Adipocyte (in vitro differentiated cells): ENCODE data around the gene FLT3.
A peak's percentile ranks its signal among the peaks of the same experiment; 100 is the strongest.

Experiments
- DNase-seq: peaks from one replicate; pipeline ENCODE4 v3.0.0-alpha.2; 2015; ENCODE audit warnings: low read depth
- H3K27me3 ChIP-seq: replicated peaks from 2 replicates; pipeline ENCODE4 v1.7.0; 2013; ENCODE audit warnings: mild to moderate bottlenecking, low read length, moderate library complexity; ENCODE audit not compliant: control insufficient read depth, insufficient read depth
- H3K36me3 ChIP-seq: 2 replicates; pipeline ENCODE4 v1.7.0; 2013; ENCODE audit warnings: low read length, mild to moderate bottlenecking, moderate library complexity; ENCODE audit not compliant: control insufficient read depth, insufficient read depth, severe bottlenecking
- H3K4me1 ChIP-seq: 2 replicates; pipeline ENCODE4 v1.7.0; 2013; ENCODE audit warnings: mild to moderate bottlenecking, low read length, moderate library complexity; ENCODE audit not compliant: control insufficient read depth, insufficient read depth
- H3K4me3 ChIP-seq: 2 replicates; pipeline ENCODE4 v1.7.0; 2013; ENCODE audit warnings: mild to moderate bottlenecking, low read length, moderate library complexity
- H3K9ac ChIP-seq: 2 replicates; pipeline ENCODE4 v1.7.0; 2013; ENCODE audit warnings: mild to moderate bottlenecking, low read length, moderate library complexity
- H3K9me3 ChIP-seq: 2 replicates; pipeline ENCODE4 v1.7.0; 2013; ENCODE audit warnings: mild to moderate bottlenecking, low read length, moderate library complexity; ENCODE audit not compliant: control insufficient read depth

Gene FLT3

DNA sequence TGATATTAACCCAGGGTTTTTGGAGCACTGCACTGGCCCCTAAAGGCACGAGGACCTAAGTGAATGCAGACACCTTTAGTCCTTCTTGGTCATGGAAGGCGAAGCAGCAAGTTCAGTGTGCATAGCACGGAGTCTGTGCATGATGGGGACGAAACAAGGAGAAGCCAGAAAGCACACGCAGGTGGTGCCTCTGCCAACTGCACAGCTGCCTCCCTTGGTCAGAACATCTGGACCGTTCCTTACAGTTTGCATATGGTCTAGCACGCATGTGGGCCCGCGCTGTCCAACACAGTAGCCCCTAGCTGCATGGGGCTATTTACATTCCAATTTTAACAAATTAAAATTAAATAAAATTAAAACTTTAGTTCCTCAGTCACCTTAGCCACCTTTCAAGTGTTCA is 44.0 kb downstream of the FLT3 start:
- no peak overlapping the region for H3K9ac ChIP-seq
- H3K27me3 ChIP-seq, result peaks cover 28% of the 10 kb centered on the region
- DNase-seq, result no peak
- H3K4me1 ChIP-seq, result no peaks in the 10 kb centered on the region
- no peak overlapping the region for H3K4me3 ChIP-seq
- H3K36me3 ChIP-seq, result no peaks in the 10 kb centered on the region
- no peaks in the 10 kb centered on the region for H3K9me3 ChIP-seq

GRCh38 chr13:28055357-28055756 is 45.0 kb downstream of the FLT3 start:
- H3K9ac ChIP-seq, result no peak overlapping the region
- H3K36me3 ChIP-seq, result no peaks in the 10 kb centered on the region
- H3K27me3 ChIP-seq, result peaks cover 28% of the 10 kb centered on the region
- H3K9me3 ChIP-seq, result no peaks in the 10 kb centered on the region
- no peaks in the 10 kb centered on the region for H3K4me1 ChIP-seq
- no peak for DNase-seq
- no peak overlapping the region for H3K4me3 ChIP-seq

- Histone ChIP-seq H3K4me1 (no peaks in the 10 kb centered on the region), H3K36me3 (no peaks in the 10 kb centered on the region), H3K9me3 (no peaks in the 10 kb centered on the region), H3K4me3 (no peak overlapping the region), H3K27me3 (peaks cover 40% of the 10 kb centered on the region), H3K9ac (no peak overlapping the region)
- DNase-seq, result peak; percentile 7
Observed at GRCh38 chr13:28052945-28053344, 47.4 kb downstream of the FLT3 start.

DNA sequence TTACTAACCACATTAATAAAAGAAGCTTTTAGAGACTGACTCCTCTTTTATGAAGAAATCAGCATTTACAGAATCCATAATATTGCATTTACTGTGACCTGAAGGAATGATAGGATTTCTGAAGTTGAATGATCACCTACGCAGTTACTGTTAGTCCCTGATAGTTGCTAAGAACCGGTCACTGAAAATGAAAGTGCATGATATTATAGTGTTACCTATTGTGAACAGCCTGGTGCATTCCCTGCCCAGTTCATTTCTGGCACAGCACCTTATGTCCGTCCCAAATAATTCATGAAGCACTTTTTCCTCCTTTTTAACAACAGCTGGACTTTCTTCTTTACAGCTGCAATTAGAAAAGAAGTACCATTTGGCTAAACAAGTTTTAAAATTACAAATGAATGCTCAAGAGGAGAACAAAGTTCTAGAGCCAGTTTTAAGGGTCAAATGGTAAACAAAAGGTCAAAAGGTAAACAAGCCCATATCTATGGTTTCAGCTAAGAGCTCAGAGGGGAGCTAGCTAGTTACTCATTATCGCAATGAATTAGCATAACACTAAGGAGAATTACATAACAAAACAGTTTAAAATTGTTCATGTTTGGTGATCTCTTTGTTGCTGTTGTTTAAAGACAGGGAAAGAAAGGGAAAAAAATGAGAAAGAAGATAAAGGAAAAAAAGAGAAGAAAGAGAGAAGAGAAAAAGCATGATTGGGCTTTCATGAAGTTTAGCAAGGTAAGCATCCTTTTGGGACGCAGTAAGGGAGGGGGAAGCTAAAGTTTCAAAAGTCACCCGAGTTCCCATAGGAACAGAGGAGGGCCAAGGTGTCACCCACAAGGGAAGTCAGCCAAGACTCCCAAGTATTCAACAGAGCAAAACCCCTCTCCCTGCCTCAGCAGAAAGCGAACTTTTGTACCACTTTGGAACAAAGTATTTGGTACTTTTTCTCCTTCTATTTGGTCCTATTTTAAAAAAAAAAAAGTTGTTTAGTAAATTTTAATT is 50.2 kb downstream of the FLT3 start:
- no peaks in the 10 kb centered on the region for H3K36me3 ChIP-seq
- no peaks in the 10 kb centered on the region for H3K4me1 ChIP-seq
- no peaks in the 10 kb centered on the region for H3K9me3 ChIP-seq
- H3K4me3 ChIP-seq, result no peak overlapping the region
- peaks cover 19% of the 10 kb centered on the region for H3K27me3 ChIP-seq
- DNase-seq, result no peak
- H3K9ac ChIP-seq, result no peak overlapping the region

DNA sequence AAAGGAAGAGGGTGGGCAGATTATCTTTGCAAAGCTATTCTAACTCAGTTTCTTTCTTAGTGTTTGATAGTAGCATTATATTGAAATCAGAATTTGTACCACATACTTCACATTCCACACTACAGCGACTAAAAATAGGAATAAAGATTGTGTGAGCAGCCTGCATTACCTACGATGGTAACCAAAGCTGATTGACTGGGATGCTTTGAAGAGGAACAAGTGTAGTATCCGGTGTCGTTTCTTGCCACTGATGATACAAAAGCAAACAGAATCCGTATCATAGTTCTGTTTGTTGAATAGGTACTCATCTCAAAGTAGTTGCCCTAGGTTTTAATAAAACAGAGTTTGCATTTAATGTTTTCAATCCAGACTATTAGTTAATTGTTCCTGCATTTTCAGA is 51.2 kb downstream of the FLT3 start:
- no peak overlapping the region for H3K9ac ChIP-seq
- H3K4me3 ChIP-seq, result no peak overlapping the region
- DNase-seq, result no peak
- H3K9me3 ChIP-seq, result no peaks in the 10 kb centered on the region
- H3K4me1 ChIP-seq, result no peaks in the 10 kb centered on the region
- peaks cover 13% of the 10 kb centered on the region for H3K27me3 ChIP-seq
- no peaks in the 10 kb centered on the region for H3K36me3 ChIP-seq

DNA sequence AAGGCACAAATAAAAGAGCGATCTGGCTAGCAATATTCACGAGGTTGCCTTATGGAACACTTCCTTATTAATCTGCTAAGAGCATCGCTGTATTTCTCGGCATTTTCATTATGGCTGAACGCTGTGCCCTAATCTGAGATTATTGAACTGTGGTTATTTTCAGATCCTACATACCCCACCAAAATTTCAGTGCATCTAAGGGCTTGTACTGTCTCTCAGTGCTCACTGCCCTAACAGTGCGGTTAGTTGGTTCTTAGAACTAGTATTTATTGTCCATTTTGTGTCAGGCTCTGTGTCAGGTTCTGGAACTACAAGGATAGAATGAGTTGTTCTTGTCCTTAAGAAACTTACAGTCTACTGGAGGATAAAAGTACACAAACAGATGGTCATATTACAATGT is 51.6 kb downstream of the FLT3 start:
- no peak for DNase-seq
- Histone ChIP-seq H3K27me3 (peaks cover 13% of the 10 kb centered on the region), H3K4me1 (no peaks in the 10 kb centered on the region), H3K9ac (no peak overlapping the region), H3K36me3 (no peaks in the 10 kb centered on the region), H3K4me3 (no peak overlapping the region), H3K9me3 (no peaks in the 10 kb centered on the region)

GRCh38 chr13:28047757-28048388 is 52.5 kb downstream of the FLT3 start:
- no peak for DNase-seq
- H3K9me3 ChIP-seq, result no peaks in the 10 kb centered on the region
- H3K27me3 ChIP-seq, result peaks cover 13% of the 10 kb centered on the region
- H3K4me3 ChIP-seq, result no peak overlapping the region
- H3K4me1 ChIP-seq, result no peaks in the 10 kb centered on the region
- H3K9ac ChIP-seq, result no peak overlapping the region
- no peaks in the 10 kb centered on the region for H3K36me3 ChIP-seq

GRCh38 chr13:28046981-28047380 is 53.4 kb downstream of the FLT3 start:
- H3K4me1 ChIP-seq, result no peaks in the 10 kb centered on the region
- H3K9me3 ChIP-seq, result no peaks in the 10 kb centered on the region
- H3K36me3 ChIP-seq, result no peaks in the 10 kb centered on the region
- peaks cover 13% of the 10 kb centered on the region for H3K27me3 ChIP-seq
- no peak overlapping the region for H3K4me3 ChIP-seq
- H3K9ac ChIP-seq, result no peak overlapping the region
- peak; percentile 27 for DNase-seq

GRCh38 chr13:28045861-28046260 is 54.5 kb downstream of the FLT3 start:
- Histone ChIP-seq H3K9me3 (no peaks in the 10 kb centered on the region), H3K4me1 (no peaks in the 10 kb centered on the region), H3K27me3 (peaks cover 18% of the 10 kb centered on the region), H3K4me3 (no peak overlapping the region), H3K36me3 (no peaks in the 10 kb centered on the region), H3K9ac (no peak overlapping the region)
- DNase-seq, result no peak

DNA sequence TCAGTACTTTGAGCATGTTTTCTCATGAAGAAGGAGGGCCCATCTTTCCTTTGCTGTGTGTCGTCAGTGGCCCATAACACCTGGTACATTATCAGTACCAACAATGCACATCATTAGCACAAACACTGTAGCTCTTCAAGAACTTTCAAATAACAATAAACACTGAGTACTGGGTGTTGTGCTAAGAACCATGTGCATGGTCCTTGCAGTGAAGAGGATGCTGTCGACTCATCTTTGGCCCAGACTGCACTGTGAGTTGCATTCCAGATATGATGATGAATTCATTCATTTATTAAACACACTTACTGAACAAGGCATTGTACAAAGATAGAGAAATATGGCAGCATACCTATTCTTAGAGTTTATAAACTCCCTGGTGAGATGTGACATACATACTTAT is 55.8 kb downstream of the FLT3 start:
- Histone ChIP-seq H3K27me3 (peaks cover 27% of the 10 kb centered on the region), H3K9me3 (no peaks in the 10 kb centered on the region), H3K36me3 (no peaks in the 10 kb centered on the region), H3K9ac (no peak overlapping the region), H3K4me1 (no peaks in the 10 kb centered on the region), H3K4me3 (no peak overlapping the region)
- no peak for DNase-seq

DNA sequence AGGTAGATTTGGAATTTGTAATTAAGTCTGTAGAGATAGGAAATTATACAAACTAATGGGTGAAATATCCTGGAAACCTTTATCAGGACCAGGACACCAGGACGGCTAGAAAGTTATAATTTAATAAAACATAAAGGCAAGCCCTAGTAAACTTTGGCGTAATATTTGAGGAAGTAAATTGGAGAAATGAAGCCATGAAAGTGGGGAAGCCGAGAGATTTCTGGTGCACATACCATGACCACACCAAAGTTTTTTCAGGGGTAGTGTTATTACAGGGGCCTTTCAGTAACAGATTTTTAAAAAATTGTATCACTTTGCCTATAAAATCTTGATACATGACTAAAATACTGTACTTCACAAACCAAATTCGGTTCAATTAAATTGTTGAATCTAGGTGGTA is 57.2 kb downstream of the FLT3 start:
- Histone ChIP-seq H3K27me3 (peaks cover 22% of the 10 kb centered on the region), H3K4me1 (no peaks in the 10 kb centered on the region), H3K4me3 (no peak overlapping the region), H3K9ac (no peak overlapping the region), H3K36me3 (no peaks in the 10 kb centered on the region), H3K9me3 (no peaks in the 10 kb centered on the region)
- DNase-seq, result no peak
